Ovary (tissue), 10 donors: ENCODE measurements around the gene SSX2. TPM values are rescaled to one million over a fixed set of nuclear protein-coding genes. Genes with fewer than 3 reads are reported as not detected.
"Not testable (repeated sequence)": the region's sequence is repeated elsewhere in the genome, so short reads cannot be mapped to it uniquely, and the experiment has no call there.

Experiments used
- DNase-seq, 5 donors: peaks; one replicate each; pipeline ENCODE4 v3.0.0-alpha.2; 2019 to 2020
- H3K27ac ChIP-seq, 2 donors: fragments of 200-600 bp; one replicate each; pipeline versions ENCODE4 v1.5.1 to v1.8.0; 2019 to 2022
- H3K27me3 ChIP-seq: fragments of 200-600 bp; one replicate; pipeline ENCODE4 v1.8.0; 2022
- H3K36me3 ChIP-seq: fragments of 200-600 bp; sonication (generic); one replicate; pipeline ENCODE4 v1.5.1; 2019
- H3K4me1 ChIP-seq: one replicate; pipeline ENCODE4 v1.8.1; 2013; ENCODE audit warnings: mild to moderate bottlenecking, moderate library complexity; ENCODE audit not compliant: insufficient read depth
- H3K4me3 ChIP-seq: fragments of 200-600 bp; sonication (generic); one replicate; pipeline ENCODE4 v1.5.1; 2017
- H3K9me3 ChIP-seq, 2 donors: fragments of 200-600 bp in 1 of 2; sonication (generic) in 1 of 2; one replicate each; pipeline versions ENCODE4 v1.5.1 to v1.8.1; 2013 to 2019; ENCODE audit warnings: mild to moderate bottlenecking in 1 of 2, moderate library complexity in 1 of 2
- WGBS, 3 donors: extraction: QIAGEN DNeasy Blood & Tissue Kit in 1 of 3; methylation state at CpG; one replicate each; pipeline versions ENCODE4 v1.1.5 to v1.1.7; 2013 to 2017; 5-methylcytosine and 5-hydroxymethylcytosine counted together
- intact Hi-C, 4 donors: fragments of 100-400 bp; cut with DNase I; formaldehyde crosslinking; loops; one replicate each; pipeline versions ENCODE4 v1.11.0 to v1.15.1; 2022 to 2023
- long read RNA-seq, 3 donors: library from polyadenylated mRNA in 2 of 3; unstranded in 2 of 3; transcript quantifications; one replicate each; pipeline ENCODE4 v2.0.0 and lab custom pipeline, GENCODE V29; 2021 to 2026
- polyA plus RNA-seq, 2 donors: library from polyadenylated mRNA; stranded (reverse); fragments of 200-250 nt in 1 of 2; fragments of 350-450 nt in 1 of 2; fragmentation: Illumina TruSeq in 1 of 2; extraction: RNeasy Lipid Tissue Mini Kit (QIAGEN cat#74804) in 1 of 2; gene quantifications; one replicate each; pipeline ENCODE4 v1.2.3, GENCODE V29; 2013 to 2014
- small RNA-seq: library from RNA; depleted of rRNA; stranded (forward); fragments of <200 nt; gene quantifications from one replicate; pipeline ENCODE3, GENCODE V24; 2016
- total RNA-seq, 7 donors: library from RNA; depleted of rRNA in 2 of 7; stranded (reverse); fragments of >200 nt in 2 of 7; fragmentation: NEBNext Ultra II Directional in 3 of 7; extraction: Animal tissue kit (Norgen Biotek cat#: 25700) in 3 of 7; gene quantifications; one replicate each; pipeline versions ENCODE4 v1.1.0 to v1.2.4, GENCODE V29; 2016 to 2023
- donor health status: DM: no; HTN: no; CAD: no; lungs with moderate emphysema.
- donor health status: DM: no; HTN: no; CAD: no.
- donor health status: Bipolar disorder and iron deficiency.
- donor health status: DM: yes; HTN: yes; CAD: no.
- donor health status: DM: no; HTN: no; CAD: no.
- donor health status: DM: yes; HTN: yes; CAD: no.

Gene SSX2
- not detected for total RNA-seq
- polyA plus RNA-seq = not detected
- long read RNA-seq, donor 1 = 0 reads
- long read RNA-seq, donor 2 = 0 reads
- long read RNA-seq, donor 3 = 0 reads

GRCh38 chrX:52707078-52707477 is at the start of gene SSX2:
Gene SSX2 (minus strand): TSS chrX:52707178. CDS start chrX:52705749, 1,429 bp downstream.
- H3K4me1 ChIP-seq, intact Hi-C loops, H3K4me3 ChIP-seq, H3K9me3 ChIP-seq, H3K27me3 ChIP-seq, H3K36me3 ChIP-seq, DNase-seq, H3K27ac ChIP-seq: not testable (repeated sequence)
- no CpG with 5 or more reads among the region's 13 CpGs for WGBS, 3 donors

- DNase-seq, H3K27ac ChIP-seq, H3K9me3 ChIP-seq, H3K27me3 ChIP-seq, intact Hi-C loops, H3K4me1 ChIP-seq, H3K4me3 ChIP-seq, H3K36me3 ChIP-seq: not testable (repeated sequence)
- no CpG with 5 or more reads among the region's 13 CpGs for WGBS, 3 donors
Measured at GRCh38 chrX:52750952-52751351, 44.0 kb upstream of the SSX2 start, which contains the start of gene SSX2B. Gene SSX2B (plus strand): TSS chrX:52751252. CDS start chrX:52752681, 1,429 bp downstream.

- H3K4me1 ChIP-seq, DNase-seq, H3K4me3 ChIP-seq, intact Hi-C loops, H3K9me3 ChIP-seq, H3K36me3 ChIP-seq, H3K27me3 ChIP-seq, H3K27ac ChIP-seq: not testable (repeated sequence)
- WGBS, 3 donors = 65 to 100% methylated on average over 1 to 2 of the region's 4 CpGs; no CpG with 5 or more reads in 1 of the 3 donors
Measured at GRCh38 chrX:52692034-52692433, 14.9 kb downstream of the SSX2 start.

GRCh38 chrX:52662218-52662617 is 44.8 kb downstream of the SSX2 start:
- 53 to 71% (median 63%) methylated on average over 2 of the region's 2 CpGs for WGBS, 3 donors
- H3K9me3 ChIP-seq, H3K4me3 ChIP-seq, H3K27ac ChIP-seq, DNase-seq, H3K36me3 ChIP-seq, intact Hi-C loops, H3K27me3 ChIP-seq, H3K4me1 ChIP-seq: not testable (repeated sequence)

- H3K27me3 ChIP-seq, H3K36me3 ChIP-seq, DNase-seq, H3K4me3 ChIP-seq, H3K27ac ChIP-seq, H3K4me1 ChIP-seq, intact Hi-C loops, H3K9me3 ChIP-seq: not testable (repeated sequence)
- 78 to 86% (median 81%) methylated on average over 8 of the region's 8 CpGs for WGBS, 3 donors
Measured at GRCh38 chrX:52655475-52655874, 51.5 kb downstream of the SSX2 start.

GRCh38 chrX:52654800-52655199 is 52.2 kb downstream of the SSX2 start, which contains the start of gene SSX7:
Gene SSX7 (minus strand): TSS chrX:52654900. CDS start chrX:52653472, 1,428 bp downstream.
- DNase-seq, H3K27ac ChIP-seq, H3K4me1 ChIP-seq, H3K9me3 ChIP-seq, H3K4me3 ChIP-seq, intact Hi-C loops, H3K36me3 ChIP-seq, H3K27me3 ChIP-seq: not testable (repeated sequence)
- WGBS, 3 donors = 74 to 79% (median 77%) methylated on average over 9 of the region's 9 CpGs

- H3K4me3 ChIP-seq, DNase-seq, H3K27me3 ChIP-seq, H3K27ac ChIP-seq, H3K4me1 ChIP-seq, intact Hi-C loops, H3K36me3 ChIP-seq, H3K9me3 ChIP-seq: not testable (repeated sequence)
- WGBS, 3 donors = 39 to 45% (median 44%) methylated on average over 3 of the region's 3 CpGs
Measured at GRCh38 chrX:52650676-52651075, 56.3 kb downstream of the SSX2 start.

- H3K4me3 ChIP-seq, H3K27me3 ChIP-seq, intact Hi-C loops, H3K36me3 ChIP-seq, H3K9me3 ChIP-seq, DNase-seq, H3K4me1 ChIP-seq, H3K27ac ChIP-seq: not testable (repeated sequence)
- WGBS, 3 donors = 73 to 79% (median 76%) methylated on average over 7 of the region's 7 CpGs
Measured at GRCh38 chrX:52648956-52649355, 58.0 kb downstream of the SSX2 start.

Small RNAs within 50 kb of the gene (small RNA-seq; reads per million reads assigned to genes)
- gene AC244505.3 (not detected), gene AC244505.5 (not detected), gene AL450023.3 (not detected), gene RNA5SP504 (not detected)

Other genes with a start within 250 kb of the SSX2 start
- not detected for gene XAGE1A, start 211.4 kb downstream of the SSX2 start, total RNA-seq
- not detected for gene XAGE1A, start 211.4 kb downstream of the SSX2 start, polyA plus RNA-seq
- gene XAGE1B, start 190.1 kb downstream of the SSX2 start, total RNA-seq = not detected
- not detected for gene XAGE1B, start 190.1 kb downstream of the SSX2 start, polyA plus RNA-seq
- not detected for gene SSX7, start 52.3 kb downstream of the SSX2 start, total RNA-seq
- not detected for gene SSX7, start 52.3 kb downstream of the SSX2 start, polyA plus RNA-seq
- gene SSX2B, start 44.1 kb upstream of the SSX2 start, total RNA-seq = not detected
- gene SSX2B, start 44.1 kb upstream of the SSX2 start, polyA plus RNA-seq = not detected
- not detected for gene SPANXN5, start 90.2 kb upstream of the SSX2 start, total RNA-seq
- gene SPANXN5, start 90.2 kb upstream of the SSX2 start, polyA plus RNA-seq = not detected
- gene XAGE5, start 104.1 kb upstream of the SSX2 start, total RNA-seq = not detected
- gene XAGE5, start 104.1 kb upstream of the SSX2 start, polyA plus RNA-seq = not detected
- not detected for gene XAGE3, start 160.9 kb upstream of the SSX2 start, total RNA-seq
- gene XAGE3, start 160.9 kb upstream of the SSX2 start, polyA plus RNA-seq = not detected
- 10 to 100 TPM in 4 of 7 donors, 1 to 10 TPM in 3; 6.8 to 22.9 (median 13.6) TPM for gene FAM156B, start 190.2 kb upstream of the SSX2 start, total RNA-seq
- gene FAM156B, start 190.2 kb upstream of the SSX2 start, polyA plus RNA-seq = 10 to 100 TPM in 1 of 2 donors, 1 to 10 TPM in 1; 2.2 to 14.9 TPM